Measurements from ENCODE around the gene UGT1A10.
"Not testable (repeated sequence)": the region's sequence is repeated elsewhere in the genome, so short reads cannot be mapped to it uniquely, and the experiment has no call there.

Gene UGT1A10

DNA sequence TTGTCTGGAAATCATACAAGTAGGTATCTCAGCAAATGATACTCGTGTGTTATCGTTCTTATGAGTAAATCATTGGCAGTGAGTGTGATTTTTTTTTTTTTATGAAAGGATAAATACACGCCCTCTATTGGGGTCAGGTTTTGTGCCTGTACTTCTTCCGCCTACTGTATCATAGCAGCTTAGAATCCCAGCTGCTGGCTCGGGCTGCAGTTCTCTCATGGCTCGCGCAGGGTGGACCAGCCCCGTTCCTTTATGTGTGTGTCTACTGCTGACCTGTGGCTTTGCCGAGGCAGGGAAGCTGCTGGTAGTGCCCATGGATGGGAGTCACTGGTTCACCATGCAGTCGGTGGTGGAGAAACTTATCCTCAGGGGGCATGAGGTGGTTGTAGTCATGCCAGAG lies at the start of gene UGT1A10:
Gene UGT1A10 (plus strand): TSS at position 143 of the 400 bp plus-strand sequence. CDS start 75 bp downstream, at position 218.
- not testable (repeated sequence) for DNase-seq

DNA sequence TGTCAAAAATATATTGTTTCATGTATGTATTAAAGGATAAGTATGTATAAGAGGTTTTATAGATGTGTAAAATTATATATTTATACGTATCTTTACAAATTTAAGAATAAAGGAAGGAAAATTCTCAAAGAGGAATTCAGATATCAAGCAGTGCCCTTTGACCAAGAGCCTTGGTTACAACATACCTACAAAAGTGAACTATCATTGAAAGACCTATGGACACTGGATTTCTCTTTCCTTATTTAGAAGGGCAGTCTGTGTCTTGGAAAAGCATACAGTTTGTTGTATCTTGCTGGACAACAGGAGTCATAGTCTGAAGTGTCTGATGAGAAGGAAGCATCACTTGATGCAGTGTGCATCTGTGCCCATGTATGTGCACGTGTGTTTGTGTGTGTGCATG lies 47.8 kb upstream of the UGT1A10 start:
- no peak for DNase-seq

DNA sequence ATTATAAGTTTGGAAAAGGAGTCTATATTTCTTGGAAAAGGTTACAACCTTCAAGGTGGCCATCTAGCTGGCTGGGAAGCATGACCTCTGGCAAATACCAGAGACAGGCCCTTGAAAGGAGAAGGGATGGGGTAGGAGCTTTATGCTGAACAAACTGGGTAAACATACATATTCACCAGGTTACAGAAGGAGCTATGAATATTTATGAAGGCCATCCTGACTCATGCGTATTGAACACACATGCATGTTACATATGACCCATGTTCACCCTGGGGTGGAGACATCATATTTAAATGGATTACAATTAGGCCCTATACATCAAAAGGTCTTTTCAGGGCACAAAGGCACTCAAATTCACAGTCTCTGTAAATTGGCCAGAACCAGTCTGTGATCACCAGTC lies 43.5 kb upstream of the UGT1A10 start:
- DNase-seq, result not testable (repeated sequence)

DNA sequence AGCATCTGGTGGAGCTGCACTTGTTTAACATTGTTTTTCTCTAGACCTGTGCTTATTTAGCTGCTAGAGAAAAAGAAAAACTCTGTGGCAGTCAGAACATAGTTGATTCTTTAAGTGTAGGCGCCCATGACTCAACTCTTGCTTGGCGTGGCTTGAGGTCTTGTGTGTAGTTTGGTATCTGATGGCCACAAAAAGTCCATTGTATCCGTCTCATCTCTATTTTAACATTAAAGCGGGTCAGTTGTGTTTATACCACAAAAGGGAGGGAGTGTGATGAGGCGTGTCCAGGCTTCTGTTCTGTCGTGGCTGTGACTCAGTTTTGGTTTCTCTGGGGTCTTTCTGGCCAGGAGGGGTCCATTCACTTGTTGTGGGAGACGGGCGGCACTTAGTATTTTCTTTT lies 43.0 kb upstream of the UGT1A10 start:
- no peak for DNase-seq

DNA sequence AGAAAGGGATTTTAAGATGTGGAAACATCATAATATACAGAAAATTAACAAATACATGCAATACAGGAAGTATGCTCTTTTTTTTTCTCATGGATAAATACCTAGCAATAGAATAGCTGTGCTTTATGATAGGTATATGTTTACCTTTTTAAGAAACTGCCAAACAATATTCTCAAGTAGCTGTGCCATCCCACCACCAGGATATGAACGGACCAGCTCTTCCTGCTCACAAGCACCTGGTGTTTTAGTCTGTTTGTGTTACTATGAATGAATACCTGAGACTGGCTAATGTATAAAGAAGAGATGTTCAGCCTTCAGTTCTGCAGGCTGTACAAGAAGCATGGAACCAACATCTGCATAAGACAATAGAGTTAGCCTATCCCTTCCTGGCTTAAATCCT lies 38.7 kb upstream of the UGT1A10 start:
- no peak for DNase-seq

DNA sequence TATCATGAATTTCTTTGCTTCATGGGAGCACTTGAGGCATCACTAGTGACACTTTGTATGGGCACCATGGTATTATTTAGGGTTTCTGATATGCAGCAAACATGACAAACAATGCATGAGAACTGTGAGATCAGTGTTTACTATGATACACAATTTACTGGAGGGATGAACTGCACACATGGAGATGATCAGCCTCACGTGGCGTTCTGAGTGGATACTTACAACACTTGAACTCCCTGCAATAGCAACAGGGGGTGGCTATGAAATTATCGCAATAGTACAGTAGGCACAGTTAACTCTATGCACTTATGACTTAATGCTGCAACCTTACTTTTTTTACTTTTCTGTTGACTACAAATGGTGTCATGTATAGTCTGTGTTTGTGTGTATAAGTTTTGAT lies 37.3 kb upstream of the UGT1A10 start:
- no peak for DNase-seq

DNA sequence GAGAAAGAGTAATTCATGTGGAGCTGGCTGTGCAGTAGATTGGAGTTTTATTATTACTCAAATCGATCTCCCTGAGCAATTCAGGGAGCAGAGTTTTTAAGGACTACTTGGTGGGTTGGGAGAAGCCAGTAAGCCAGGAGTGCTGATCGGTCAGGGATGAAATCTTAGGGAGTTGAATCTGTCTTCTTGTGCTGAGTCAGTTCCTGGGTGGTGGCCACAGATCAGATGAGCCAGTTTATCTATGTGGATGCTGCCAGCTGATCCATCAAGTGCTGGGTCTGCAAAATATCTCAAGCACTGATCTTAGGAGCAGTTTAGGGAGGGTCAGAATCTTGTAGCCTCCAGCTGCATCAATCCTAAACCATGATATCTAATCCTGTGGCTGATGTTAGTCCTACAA lies 35.9 kb upstream of the UGT1A10 start:
- no peak for DNase-seq

DNA sequence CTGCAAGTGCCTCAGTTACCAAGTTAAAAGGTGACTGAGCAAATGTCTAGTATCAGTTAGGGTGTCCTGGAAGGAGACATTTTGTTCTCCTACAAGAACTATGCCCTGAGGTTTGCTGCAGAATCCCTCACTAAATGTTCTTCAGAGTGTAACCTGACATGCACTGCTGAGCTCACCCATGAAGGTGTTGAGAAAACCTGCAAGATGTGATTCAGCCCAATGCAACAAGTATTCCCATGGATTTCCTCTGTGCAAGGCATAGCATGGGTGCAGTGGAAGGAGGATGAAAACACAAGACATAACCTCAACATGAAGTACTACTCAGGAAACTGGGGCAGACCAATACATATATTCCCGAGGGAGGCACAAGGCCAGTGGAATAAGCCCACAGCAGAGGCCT lies 34.2 kb upstream of the UGT1A10 start:
- no peak for DNase-seq

DNA sequence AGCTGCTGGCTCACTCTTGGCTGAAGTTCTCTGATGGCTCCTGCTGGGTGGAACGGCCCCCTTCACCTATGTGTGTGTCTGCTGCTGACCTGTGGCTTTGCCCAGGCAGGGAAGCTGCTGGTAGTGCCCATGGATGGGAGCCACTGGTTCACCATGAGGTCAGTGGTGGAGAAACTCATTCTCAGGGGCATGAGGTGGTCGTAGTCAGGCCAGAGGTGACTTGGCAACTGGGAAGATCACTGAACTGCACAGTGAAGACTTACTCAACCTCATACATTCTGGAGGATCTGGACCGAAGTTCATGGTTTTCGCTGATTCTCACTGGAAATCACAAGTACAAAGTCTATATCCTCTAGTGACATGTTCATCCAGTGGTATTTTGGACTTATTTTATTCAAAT lies 32.7 kb upstream of the UGT1A10 start:
- no peak for DNase-seq

DNA sequence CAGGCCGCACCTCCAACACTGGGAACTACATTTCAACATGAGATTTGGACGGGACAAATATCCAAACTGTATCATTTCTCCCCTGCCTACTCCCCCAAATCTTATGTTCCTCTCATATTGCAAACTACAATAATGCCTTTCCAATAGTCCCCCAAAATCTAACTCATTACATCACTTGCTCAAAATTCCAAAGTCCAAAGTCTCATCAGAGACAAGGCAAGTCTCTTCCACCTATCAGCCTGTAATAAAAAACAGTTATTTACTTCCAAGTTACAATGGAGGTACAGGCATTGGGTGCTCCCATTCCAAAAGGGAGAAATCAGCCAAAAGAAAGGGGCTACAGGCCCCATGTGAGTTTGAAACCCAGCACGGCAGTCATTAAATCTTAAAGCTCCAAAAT lies 31.4 kb upstream of the UGT1A10 start:
- DNase-seq, result no peak

DNA sequence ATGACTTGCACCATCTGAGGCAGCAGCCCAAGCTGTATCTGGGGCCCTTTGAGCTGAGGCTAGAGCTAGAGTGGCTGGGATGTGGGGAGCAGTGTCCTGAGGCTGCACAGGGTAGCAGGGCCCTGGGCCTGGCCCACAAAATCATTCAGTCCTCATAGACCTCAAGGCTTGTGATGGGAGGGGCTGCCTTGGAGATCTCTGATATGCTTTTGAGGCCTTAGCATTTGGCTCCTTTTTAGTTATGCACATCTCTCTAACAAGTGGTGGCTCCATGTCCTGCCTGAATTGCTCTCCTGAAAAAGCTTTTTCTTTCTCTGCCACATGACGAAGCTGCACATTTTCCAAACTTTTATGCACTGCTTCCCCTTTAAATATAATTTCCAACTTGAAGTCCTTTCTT lies 30.6 kb upstream of the UGT1A10 start:
- no peak for DNase-seq

DNA sequence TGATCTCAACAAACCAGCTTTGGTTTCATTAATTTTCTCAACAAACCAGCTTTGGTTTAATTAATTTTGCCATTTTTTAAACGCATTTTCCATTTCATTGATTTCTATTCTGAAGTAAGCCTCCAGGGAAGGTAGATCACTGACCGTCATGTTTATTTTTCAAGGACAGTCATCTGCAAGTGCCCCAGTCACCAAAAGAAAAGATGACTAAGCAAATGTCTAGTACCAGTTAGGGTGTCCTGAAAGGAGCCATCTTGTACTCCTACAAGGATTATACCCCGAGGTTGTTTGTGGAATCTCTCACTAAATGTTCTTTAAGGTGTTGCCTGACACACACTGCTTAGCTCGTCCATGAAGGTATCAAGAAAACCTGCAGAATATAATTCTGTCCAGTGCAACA lies 25.0 kb upstream of the UGT1A10 start:
- DNase-seq, result no peak

DNA sequence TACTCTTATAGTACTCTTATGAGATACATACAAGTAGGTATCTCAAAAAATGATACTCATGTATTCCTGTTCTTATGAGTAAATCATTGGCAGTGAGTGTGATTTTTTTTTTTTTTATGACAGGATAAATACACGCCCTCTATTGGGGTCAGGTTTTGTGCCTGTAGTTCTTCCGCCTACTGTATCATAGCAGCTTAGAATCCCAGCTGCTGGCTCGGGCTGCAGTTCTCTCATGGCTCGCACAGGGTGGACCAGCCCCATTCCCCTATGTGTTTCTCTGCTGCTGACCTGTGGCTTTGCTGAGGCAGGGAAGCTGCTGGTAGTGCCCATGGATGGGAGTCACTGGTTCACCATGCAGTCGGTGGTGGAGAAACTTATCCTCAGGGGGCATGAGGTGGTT lies 18.8 kb upstream of the UGT1A10 start, which contains the start of gene UGT1A8:
Gene UGT1A8 (plus strand): TSS at position 158 of the 400 bp plus-strand sequence. CDS start 75 bp downstream, at position 233.
- DNase-seq, result not testable (repeated sequence)

DNA sequence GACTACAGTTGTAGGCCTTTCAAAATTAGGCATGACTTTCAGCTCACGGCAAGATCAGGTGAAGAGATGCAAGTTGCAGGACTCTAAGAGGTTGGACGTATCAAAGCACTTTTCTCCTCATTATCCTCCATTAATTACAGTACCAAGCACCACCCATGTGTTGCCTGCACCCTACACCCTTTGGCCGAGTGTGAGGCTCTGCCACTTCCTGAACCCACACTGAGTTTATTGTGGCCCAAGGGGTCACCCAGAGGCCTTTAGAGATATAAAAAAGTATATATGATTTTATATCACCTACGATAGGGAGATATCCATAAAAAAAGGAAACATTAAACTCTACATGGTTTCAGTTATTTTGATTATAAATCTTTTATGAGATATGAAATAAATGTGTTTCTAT lies 16.0 kb upstream of the UGT1A10 start:
- no peak for DNase-seq

DNA sequence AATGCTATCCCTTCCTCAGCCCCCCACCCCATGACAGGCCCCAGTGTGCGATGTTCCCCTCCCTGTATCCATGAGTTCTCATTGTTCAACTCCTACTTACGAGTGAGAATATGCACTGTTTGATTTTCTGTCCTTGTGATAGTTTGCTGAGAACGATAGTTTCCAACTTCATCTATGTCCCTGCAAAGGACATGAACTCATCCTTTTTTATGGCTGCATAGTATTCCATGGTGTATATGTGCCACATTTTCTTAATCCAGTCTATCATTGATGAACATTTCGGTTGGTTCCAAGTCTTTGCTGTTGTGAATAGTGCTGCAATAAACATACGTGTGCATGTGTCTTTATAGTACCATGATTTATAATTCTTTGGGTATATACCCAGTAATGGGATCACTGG lies 14.4 kb upstream of the UGT1A10 start:
- DNase-seq, result not testable (repeated sequence)

DNA sequence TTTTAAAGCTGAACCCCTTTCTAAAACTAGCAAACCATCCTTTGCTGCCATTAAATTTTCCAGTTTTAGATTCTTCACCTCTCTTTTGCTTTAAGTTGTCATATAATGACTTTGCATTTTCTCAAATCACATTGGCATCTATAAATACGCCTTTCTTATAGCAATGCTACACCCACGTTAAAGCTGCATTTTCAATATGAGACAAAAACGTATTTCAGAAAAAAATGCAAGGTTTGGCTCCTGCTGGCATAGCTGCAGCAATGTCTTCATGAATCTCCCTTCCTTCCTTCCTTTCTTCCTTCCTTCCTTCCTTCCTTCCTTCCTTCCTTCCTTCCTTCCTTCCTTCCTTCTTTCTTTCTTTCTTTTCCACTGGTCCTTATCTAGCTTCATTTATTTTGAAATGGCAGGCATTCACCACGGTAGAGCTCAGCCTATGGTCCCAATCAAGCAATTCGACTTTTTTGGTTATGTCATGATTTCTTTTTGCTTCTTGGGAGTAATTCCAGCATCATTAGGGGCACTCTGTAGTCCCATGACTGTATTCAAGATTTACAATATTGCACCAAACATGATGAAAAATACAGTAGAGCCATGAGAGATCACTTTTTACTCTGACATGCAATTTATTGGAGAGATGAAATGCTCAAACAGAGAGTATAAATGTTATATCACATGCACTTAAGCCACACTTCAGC lies 8.8 kb upstream of the UGT1A10 start:
- no peak for DNase-seq

DNA sequence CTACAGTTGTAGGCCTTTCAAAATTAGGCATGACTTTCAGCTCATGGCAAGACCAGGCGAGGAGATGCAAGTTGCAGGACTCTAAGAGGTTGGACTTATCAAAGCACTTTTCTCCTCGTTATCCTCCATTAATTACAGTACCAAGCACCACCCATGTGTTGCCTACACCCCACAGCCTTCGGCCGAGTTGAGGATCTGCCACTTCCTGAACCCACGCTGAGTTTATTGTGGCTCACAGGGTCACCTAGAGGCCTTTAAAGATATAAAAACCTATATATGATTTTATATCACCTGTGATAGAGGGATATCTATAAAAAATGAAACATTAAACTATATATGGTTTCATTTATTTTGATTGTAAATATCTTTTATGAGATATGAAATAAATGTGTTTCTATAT lies 2.6 kb downstream of the UGT1A10 start:
- DNase-seq, result no peak

DNA sequence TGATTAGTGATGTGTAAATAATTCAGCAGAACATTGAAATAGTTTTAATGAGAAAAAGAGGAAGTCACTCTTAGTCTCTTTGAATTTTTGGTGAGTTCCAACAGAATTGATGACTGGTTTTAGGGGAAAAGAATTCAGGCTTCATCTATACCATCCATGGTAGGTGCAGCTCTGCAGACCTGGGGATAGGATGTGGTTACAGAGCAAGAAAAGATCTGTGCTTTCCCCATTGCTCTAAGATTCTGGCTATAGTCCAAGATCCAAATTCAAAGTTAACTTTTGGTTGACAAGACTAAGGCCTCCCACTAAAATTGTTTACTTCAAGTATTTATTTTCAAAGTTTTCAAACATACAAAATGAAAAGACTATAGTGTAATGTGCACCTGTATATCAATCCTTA lies 3.6 kb downstream of the UGT1A10 start:
- DNase-seq, result no peak

DNA sequence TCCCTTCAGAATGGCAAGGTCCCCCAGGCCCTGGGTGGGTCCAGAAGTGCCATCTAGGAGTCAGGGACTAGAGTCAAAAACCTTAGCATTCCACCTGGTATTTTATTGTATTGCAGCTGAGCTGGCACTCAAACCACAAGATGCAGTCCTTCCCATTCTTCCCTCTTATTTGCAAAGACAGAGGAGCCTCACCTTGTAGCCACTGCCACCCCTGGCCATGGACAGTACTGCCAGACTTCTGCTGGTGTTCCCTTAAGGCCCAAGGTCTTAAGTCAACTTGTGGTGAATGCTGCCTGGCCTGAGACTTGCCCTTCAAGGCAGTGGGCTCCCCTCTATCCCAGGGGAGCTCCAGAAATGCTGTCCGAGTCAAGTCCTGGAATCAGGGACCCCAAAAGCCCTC lies 6.9 kb downstream of the UGT1A10 start:
- DNase-seq, result no peak

DNA sequence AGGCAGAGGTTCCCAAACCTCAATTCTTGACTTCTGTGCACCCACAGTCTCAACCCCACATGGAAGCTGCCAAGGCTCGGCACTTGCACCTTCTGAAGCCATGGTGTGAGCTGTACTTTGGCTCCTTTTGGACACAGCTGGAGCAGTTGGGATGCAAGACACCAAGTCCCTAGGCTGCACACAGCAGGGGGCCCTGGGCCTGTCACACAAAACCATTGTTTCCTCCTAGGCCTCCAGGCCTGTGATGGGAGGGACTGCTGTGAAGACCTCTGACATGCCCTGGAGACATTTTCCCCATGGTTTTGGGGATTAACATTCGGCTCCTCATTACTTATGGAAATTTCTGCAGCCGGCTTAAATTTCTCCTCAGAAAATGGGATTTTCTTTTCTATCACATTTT lies 9.8 kb downstream of the UGT1A10 start:
- DNase-seq, result not testable (repeated sequence)

DNA sequence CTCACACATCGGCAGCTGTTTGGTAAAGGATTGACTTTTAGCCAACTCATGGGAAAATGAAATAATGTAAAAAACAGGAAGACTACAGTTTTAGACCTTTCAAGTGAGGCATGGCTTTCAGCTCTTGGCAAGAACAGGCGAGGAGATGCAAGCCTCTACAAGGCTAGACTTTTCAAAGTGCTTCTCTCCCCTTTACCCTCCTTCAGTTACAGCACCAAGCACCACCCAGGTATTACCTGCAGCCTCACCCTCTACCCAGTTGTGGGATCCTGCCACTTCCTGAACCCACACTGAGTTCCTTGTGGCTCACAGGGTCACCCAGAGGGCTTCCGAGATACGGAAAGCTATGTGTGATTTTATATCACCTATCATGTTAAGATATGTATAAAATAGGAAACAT lies 14.7 kb downstream of the UGT1A10 start:
- DNase-seq, result no peak

DNA sequence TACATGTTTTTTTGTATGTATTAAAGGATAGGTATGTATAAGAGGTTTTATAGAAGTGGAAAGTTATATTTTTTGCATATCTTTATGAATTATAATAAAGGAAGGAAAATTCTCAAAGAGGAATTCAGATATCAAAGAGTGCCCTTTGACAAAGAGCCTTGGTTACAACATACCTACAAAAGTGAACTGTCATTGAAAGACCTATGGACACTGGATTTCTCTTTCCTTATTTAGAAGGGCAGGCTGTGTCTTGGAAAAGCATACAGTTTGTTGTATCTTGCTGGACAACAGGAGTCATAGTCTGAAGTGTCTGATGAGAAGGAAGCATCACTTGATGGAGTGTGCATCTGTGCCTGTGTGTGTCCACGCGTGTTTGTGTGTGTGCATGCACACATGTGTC lies 15.2 kb downstream of the UGT1A10 start:
- no peak for DNase-seq

DNA sequence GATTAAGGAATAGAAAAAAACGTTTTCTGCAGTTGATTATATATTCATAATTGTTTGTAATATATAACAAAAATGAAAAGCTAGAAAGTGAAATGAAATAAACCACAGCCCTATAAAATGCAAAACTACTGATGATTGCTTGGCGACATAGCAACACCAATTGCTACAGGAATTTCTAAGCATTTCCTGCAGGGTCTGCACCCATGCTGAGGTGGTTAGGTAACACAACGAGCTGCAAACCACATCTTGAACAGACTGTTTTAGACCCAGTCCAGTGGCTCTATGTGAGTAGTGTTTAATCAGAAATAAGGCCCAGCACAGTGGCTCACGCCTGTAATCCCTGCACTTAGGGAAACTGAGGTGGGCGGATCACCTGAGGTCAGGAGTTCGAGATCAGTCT lies 18.3 kb downstream of the UGT1A10 start:
- DNase-seq, result no peak

DNA sequence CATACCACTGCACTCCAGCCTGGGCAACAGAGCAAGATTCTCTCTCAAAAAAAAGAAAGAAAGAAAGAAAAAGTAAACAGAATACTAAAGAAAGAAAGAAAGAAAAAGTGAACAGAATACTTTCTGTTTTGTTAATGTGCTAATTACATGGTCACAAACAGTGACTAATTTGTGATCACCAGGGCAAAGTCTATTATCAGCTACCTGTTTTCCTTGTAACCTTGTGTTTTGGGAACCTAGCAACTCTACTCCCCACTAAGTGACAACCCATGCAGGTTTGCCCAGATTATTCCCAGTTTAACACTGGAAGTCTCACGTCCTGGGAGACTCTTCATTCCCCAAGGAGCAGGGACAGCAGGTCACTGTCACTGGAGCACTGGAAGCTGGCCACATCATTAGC lies 18.8 kb downstream of the UGT1A10 start:
- DNase-seq, result no peak

DNA sequence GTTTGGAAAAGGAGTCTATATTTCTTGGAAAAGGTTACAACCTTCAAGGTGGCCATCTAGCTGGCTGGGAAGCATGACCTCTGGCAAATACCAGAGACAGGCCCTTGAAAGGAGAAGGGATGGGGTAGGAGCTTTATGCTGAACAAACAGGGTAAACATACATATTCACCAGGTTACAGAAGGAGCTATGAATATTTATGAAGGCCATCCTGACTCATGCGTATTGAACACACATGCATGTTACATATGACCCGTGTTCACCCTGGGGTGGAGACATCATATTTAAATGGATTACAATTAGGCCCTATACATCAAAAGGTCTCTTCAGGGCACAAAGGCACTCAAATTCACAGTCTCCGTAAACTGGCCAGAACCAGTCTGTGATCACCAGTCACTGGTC lies 19.7 kb downstream of the UGT1A10 start:
- not testable (repeated sequence) for DNase-seq

All from NCI-H1436 treated with DMSO at 0.1 percent for 48 hours (cell line).